Measurements from ENCODE around the gene DTD2.

Gene DTD2

GRCh38 chr14:31405599-31406232 lies 51.6 kb downstream of the DTD2 start:
- DNase-seq (ENCODE audit: low read depth in 2 of 2), result no peak

DNA sequence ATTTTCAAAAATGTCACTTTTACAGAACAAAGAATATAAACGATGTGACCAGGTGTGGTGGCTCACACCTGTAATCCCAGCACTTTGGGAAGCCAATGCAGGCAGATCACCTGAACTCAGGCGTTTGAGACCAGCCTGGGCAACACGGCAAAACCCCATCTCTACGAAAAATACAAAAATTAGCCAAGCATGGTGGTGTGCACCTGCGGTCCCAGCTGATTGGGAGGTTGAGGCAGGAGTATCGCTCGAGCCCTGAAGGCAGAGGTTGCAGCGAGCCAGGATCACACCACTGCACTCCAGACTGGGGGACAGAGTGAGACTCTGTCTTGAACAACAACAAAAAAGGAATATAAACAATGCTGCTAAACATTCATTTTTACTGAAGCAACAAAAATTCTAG lies 52.2 kb downstream of the DTD2 start:
- no peak for DNase-seq (ENCODE audit: low read depth in 2 of 2)

DNA sequence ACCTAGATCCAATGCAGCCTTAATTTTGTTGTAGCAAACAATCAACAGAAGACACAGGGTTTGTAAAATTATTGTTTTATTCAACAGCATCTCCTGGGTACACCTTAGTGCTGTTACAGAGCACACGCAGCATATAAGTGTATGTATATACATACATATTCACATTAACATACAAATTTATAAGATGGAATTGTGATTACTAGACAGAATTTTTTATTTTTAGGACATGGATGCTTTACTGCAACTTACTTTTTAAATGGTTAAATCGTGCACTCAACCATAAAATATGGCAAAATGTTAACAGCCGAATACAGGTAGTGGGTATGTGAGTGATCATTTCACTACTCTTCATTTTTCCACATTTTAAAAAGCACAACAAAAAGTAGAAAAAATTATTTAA lies 53.6 kb downstream of the DTD2 start:
- no peak for DNase-seq (ENCODE audit: low read depth in 2 of 2)

DNA sequence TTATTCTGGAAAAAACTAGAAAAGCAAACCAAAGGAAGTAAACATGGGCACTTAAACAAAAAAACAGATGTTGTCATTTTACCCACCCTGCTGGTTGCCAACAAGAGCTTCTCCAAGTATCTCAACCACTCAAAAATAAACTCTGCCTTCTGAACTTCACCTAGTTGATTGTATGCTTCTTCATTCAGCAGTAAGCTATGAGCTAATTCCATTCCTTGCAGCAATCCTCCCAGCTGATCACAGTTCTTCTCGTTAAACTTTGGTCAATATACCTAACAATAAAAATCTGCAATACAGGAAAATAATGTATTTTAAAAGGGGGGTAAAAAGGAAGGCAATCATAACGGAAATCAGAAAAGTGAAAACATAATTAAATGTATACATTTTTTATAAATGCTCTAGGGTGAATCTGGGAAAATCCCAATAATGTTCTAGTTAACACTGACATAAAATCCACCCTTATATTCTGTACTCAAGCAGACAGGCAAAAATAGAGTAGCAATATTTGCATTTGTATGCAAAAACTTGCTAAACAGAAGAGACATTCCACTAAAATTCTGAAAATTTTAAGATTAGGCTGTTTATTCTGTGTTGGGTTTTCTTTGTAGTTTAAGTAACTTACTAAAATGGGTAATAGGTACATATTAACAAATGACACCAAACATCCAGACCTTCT lies 54.4 kb downstream of the DTD2 start:
- no peak for DNase-seq (ENCODE audit: low read depth in 2 of 2)

DNA sequence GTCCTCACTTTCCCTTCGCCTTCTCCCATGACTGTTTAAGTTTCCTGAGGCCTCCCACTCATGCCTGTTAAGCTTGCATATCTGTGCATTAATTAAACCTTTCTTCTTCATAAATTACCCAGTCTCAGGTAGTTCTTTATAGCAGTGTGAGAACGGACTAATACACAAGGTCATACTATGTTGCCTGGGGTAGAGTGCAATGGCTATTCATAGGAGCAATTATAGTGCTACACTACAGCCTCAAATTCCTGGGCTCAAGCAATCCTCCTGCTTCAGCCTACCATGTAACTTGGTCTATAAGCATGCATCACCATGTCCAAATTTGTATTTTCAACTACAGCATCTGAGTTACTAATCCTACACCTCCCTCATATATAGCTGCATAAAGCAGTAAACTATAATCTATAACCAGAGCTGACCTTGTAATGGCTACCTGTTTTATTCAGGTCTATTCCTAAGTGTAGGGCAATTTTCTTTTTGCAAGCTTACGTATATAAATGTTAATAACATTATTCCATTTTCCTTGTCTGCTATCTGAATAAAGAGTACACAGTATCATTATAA lies 55.9 kb downstream of the DTD2 start:
- no peak for DNase-seq (ENCODE audit: low read depth in 2 of 2)

- DNase-seq (ENCODE audit: low read depth in 2 of 2), result no peak
Measured at GRCh38 chr14:31400031-31400638, 57.2 kb downstream of the DTD2 start.

Data from stimulated activated CD4-positive, alpha-beta T cell treated with anti-CD3 and anti-CD28 coated beads, Interleukin-1b, Interleukin-23, amount 100 ng/mL, for 4 hours (primary cell).